ENCODE measurements around the gene TMEM208.

Gene TMEM208
- 18.6 to 34.5 (median 24.8) reads per million in 17 experiments for total RNA-seq

DNA sequence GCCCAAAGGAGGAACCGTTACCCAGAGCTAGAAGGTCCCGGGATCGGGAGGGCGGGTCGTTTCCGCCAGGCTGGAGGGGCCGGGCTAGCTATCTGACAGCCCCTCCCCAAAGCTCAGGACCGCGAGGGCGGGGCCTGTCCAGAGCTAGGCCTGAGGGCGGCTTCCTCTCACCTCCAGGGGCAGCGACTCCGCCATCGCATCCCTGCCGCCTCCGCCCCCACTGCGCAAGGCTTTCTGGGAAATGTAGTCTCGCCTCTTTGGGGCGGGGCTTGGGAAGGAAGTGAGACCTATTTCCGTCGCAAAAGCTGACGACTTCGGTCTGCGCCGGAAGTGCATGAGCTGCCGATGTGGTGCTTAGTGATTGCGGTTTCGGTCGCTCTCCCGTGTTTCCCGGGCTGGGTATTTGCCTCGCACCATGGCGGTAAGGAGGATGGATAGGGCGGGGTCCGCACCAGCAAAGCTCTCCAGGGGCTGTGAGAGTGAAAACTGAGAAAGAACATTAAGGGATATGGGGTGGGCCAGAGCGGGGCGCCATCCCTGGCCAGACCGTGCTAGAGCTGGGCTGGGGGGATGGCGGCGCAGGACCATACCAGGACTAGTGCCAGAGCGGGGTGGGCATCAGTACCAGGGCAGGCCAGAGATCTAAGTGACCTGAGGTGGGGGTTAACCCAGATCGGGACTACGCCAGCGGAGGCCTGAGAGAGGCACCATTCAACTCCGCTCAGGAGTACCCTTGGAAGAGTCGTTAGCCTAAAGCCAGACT is at the start of gene TMEM208:
Gene TMEM208, plus strand, starts transcription at position 327 of the 763 bp plus-strand sequence. Its CDS starts 89 bp downstream, at position 416.
- DNase-seq = peak; percentile 99

DNA sequence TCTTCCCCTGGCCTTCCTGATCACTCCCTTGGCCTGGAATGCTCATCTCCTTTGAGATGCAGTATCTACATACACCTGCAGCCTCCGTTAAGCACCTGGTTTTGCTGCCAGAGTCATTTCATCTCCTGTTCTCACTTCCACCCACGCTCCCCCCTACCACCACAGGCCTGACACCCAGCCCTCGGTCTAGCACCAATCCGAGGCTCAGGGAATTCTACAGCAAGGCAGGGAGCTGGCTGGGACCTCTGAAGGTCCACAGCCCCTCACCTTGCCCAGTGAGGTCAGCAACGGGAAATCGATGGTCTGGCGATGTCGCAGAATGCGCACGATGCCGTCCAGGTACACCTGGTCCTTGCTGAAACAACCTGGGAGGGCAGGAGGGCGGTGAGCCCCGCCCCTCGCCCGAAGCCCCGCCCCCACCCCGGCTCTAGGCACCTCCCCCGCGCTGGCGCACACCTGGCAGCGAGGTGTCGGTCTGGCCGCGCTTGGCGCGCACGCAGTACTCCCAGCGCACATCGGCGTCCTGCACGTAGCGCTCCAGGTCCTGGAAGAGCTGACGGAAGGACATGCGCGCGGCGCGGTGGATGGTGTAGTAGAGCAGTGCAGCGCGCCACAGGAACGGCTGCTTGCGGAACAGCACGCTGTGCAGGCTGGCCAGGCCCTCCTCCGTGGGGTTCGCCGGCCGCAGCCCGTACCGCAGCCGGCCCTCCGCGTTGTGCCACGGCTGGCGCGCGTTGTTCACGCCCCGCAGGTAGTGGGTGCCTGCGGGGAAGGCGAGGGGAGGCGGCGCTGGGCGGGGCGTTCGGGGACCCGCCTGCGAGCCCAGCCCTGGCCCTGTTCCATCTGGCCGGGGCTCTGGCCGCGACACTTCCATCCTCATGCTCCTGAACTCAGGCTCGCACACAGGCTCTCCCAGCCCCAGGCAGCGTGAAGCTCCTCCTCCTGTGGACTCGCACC is 48.9 kb upstream of the TMEM208 start:
- peak; percentile 51 to 81 (median 68) for DNase-seq

DNA sequence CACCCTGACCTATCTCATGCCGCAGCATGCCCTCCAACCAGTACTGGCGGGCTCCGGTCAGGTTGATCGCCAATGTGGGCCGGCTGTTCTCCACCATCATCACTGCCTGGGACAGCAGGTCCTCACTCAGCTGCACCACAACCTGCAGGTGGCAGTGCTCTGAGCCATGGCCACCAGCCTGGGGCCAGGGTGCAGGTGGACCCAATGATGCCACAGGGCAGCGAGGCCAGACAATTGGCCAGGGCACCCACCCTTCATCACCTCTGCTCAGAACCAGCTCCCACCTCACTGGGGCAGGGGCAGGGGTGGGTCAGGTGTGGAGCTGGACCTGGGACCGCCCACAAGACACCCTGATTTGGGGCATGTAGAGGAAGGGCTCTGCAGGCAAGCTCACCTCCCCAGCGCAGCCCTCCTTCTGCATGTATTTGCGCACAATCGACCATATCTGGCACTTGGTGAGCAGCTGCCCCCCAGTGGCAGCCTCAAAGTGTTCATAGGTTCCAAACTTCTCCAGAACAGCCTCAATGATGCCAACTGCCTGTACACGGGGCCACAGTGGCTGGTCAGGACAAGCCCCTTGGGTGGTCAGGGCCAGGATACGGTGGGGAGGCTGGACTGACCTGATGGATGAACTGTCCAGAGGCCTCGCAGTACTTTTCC is 47.4 kb upstream of the TMEM208 start:
- DNase-seq = no peak

DNA sequence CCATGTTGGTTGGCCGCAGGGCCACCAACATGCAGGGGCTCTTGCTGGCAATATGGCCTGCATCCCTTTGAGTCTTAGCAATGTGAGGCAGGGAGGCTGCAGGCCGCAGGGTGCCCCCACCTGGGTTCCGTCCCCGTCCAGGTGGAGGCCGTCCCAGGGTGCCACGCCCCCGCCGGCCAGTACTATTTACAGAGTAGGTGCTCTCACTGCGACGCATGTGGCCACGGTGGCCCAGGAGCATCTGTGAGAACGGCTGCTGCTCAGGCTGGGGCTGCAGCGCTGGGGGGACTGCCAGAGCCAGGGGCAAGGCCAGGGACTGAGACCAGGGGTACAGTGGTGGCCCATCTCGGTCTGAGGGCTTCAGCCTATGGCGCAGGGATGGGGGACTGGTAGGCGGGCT is 46.8 kb upstream of the TMEM208 start:
- DNase-seq = no peak

DNA sequence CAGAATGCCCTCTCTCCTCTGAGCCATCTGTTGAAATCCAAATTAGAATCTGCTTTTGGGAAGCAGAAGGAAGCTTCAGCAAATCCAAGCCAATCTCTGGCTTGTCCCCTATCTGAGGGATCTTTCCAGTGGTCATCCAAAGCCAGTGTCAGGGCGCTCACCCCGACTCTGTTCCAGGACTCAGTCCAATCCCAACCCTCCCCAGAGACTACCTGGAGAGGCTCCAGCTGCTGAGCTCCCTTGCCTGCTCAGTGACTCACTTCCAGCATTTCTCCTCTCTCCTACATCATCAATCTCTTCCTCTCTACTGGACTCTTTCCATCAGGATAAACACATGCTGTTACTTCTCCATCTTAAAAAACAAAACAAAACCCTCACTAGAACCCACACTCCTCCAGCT is 45.6 kb upstream of the TMEM208 start:
- peak in 2 of 4 experiments; percentile 29 to 47 for DNase-seq

DNA sequence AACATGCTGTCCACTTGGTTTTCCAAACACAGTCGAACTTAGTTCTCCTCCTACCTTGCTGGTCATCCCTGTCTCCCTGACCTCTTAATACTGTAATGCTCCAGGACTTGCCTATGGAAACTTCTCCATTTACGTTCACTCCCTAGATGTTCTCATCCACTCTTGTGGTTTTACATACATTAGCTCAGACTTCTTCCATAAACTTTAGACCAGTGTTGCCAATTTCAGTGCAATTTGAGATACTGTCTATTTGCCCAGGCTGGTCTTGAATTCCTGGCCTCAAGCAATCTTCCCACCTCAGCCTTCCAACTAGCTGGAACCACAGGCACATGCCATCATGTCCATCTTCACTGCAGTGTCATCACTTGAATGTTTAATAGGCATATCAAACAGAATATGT is 44.6 kb upstream of the TMEM208 start:
- DNase-seq = peak in 1 of 4 experiments; percentile 36

DNA sequence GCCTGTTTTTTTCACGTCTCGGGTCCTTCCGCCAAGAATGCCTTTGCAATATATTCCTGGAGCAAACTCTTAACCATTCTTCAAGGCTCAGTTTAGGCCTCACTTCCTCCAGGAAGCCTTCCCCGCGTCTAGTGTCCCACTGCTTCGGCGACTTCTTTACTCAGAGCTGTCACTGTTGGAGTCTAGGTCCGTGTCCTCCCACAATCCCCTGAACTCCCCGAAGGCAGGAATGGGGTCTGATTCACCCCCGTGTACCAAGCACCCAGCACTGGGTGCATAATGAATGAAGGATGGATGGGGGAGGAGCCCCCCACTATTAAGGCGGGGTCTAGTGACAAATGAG is 43.7 kb upstream of the TMEM208 start:
- DNase-seq = no peak

DNA sequence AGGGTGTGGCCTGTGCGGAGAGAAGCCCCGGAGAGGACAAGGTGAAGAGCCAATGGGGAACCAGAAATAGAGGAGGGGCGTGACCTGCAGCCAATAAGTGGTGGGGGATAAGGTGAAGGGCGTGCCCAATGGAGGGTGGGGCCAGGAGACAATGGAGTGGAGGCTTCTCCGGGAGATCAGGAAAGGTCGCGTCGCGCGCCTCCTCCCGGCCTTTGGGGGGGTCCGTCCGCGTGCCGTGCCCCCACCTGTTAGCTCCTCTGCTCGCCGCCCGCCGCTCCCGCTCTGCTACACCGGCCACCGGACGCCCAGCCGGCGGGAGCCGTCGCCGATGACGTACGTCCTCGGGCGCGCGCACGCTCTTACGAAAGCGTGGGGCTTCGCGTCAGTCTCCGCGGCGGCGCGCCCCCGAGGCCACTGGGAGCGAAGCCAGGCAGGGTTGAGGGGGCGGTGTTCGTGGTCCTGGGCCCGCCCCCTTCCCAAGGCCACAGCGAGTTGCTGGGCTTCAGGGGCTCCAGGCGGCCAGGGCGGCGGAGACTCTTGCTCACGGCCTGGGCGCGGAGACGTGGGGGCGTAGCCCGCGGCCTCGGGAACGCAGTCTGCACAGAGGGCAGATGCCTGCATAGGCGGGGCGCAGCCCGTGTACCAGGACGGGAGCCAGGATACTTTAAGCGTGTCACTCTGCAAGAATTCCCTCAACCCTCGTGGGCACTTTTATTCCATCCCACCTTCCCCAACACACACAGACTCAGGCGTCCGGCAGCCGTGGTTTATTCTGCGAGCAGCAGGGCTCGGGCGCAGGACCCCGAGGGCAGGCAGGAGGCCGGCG is 43.1 kb upstream of the TMEM208 start, which contains the start of gene MATCAP1:
Gene MATCAP1, minus strand, starts transcription at position 337 of the 826 bp plus-strand sequence. CDS start 3,353 bp downstream, outside the sequence.
- DNase-seq = peak; percentile 94 to 97 (median 96)

DNA sequence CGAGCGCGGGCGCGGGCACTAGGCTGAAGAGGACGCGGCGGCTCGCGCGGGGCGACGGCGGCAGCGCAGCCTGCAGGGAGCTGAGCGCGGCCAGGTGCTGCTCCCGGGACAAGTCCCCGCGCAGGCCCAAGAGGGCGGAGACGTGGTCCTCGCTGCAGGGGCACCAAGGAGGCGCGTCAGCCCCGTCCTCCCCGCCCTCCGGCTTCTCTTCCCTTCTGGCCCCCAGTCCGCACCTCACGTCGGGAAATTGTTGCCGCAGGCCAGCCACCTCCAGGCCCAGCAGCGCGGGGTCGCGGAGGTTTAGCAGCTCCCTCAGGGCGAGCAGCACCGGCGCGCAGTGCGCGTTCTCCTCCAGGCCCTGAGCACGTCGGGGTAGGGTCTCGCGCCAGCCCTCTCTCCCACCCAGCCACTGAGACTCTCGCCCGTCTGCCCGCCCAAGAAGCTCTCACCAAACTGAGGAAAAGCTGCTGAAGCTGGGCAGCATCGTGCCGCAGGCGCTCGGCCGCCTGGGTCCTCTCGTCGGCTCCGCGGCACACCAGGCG is 42.4 kb upstream of the TMEM208 start:
- no peak for DNase-seq

DNA sequence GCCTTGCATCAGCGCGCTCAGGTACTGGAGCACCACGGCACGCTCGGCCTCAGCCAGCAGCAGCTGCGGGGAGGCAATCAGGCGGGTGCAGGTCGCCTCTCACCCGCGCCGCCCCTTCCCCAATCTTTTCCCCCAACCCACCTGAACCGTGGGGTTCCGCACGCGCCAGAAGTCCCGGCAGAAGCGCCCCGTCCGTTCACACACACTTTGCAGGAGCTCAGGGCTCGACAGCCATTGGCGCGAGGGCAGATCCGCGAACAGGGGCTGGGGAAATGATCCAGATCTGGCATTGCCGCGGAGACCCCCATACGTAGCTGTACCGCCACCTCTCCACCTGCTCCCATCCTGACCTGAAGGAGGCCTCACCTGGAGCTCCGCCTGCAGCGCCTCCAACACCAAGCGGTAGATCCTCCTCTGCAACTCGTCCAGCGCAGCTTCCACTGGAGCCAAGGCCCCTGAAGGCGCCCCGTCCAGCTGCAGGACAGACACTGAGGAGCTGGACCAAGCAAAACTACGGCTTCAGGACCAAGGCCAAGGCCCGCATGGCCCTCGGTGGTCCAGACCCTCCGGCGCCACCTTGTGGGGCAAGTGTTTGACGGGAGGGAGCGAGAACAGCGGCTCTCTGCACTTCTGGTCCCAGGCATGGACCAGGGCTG is 41.8 kb upstream of the TMEM208 start:
- peak; percentile 94 to 96 (median 95) for DNase-seq

DNA sequence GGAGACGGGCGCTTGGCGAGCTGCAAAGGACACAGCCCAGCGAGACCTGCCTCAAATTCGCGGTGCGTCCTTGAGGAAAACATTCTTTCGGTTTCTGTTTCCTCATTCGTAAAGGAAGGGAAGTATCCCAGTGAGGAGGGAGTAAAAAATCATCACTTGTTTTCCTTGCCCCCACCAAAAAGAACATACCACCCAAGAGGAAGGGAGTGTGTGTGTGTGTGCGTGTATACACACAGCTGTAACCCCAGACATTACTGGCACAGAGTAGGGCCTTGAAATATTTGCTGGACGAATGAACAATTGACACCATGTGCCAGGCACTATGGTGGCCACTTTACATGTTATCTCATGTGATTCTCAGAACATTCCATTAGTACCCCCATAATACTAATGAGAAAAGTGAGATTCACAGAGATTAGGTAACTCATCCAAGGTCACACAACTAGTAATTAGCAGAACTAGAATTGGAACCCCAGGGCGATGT is 41.2 kb upstream of the TMEM208 start:
- DNase-seq = no peak

DNA sequence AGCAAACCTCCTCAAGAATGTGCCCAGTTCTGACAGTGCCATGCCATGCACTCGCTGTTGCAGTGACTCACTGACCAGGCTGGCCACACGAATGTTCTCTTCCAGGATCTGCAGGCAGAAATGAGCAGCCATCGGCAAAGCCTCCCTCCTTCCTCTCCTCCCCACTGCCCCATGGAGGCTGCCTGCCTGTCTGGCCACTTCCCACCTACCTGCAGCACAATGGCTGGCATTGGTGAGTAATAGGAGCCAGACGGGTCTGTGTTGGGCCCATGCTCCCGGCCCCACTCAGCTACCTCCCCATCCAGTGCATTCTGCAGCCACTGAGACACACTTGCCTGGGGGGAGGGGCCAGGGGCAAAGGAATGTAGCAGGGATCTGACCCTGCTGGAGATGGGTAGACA is 40.4 kb upstream of the TMEM208 start:
- no peak for DNase-seq

DNA sequence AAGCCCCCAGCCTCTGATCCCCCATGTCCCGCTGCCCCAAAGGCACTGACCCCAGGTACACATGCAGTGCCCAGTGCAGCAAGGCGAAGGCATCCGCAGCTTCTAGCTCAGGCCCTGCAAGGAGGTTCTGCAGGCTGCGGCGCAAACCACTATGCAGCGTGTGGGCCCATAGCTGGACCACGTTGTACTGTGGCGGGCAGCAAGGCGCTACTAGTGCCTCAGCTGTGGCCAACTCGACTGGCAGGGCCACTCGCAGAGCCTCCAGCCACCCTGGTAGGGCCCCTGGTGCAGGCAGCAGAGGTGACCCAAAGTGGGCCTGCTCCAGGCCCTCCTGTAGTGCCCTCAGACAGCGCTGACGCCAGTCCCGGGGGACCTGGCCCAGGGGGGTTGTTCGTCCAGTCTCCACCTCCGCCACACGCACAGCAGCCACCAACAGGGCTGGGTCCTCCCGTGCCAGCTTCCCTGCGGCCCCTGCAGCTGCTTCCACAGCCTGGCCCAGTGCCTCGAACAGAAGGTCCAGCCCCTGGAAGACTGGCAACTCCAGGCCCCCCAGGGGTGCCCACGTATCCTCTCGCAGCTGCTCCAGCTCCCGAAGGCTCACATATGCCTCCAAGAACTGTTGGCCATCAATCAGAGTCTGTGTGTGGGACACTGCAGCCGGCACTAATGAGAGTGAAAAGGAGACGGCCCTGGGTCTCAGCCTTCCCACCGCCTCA is 39.6 kb upstream of the TMEM208 start:
- no peak for DNase-seq

DNA sequence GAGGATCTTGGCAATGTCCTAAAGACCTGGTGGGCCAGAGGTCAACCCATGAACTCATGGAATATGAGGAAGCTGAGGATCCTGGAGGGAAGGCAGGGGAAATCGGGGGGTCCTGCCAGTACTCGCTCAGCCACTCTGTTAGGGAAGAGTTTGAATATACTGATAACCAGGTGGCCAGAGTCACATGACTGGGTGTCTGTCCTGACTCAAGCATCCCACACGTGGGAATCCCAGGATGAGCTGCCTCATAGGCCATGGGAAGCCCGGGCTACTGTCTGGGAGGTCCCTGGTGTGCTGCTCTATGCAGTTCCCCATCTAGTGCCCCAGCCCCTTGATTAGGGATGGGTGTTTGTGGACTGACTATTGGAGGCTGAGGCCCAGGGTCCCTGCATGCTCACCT is 38.6 kb upstream of the TMEM208 start:
- DNase-seq = no peak

DNA sequence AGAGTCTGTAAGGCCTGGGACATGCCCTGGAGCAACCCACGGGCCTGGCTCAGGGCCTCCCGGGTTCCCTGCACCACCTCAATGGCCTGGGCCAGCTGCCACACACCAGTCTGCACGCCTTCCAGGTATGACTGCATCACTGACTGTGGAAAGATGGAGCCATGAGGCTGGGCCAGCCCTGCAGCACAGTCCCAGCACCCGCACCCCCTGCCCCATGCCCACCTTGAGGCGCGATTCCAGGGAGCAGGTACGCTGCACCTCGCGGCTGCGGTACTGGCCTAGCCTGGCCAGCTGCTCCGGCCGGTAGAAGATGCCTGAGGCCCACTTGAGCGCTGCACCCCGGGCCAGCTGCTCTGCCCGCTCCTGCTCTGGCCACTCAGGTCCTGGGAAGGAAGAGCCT is 38.1 kb upstream of the TMEM208 start:
- no peak for DNase-seq

DNA sequence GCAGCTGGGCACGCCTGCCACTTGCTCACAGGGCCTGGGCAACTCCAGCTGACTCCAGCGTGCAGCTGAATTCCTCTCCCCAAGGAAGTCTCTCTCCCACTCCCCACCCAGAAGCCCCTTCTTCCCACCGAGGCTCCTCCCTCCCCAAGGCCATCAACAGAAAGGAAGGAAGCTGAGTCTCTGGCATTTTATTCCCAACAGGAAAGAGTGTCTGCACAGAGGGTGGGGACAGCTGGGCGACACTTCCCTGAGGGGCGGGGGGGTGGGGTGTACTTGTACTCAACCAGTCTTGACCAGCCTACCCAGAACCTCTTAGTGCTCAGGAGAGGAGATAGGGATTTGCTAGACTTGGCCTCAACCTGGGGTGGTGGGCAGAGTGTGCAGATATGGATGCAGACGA is 36.9 kb upstream of the TMEM208 start, which contains the start of gene EXOC3L1:
Gene EXOC3L1, minus strand, starts transcription at position 96 of the 400 bp plus-strand sequence. CDS start 460 bp downstream, outside the sequence.
- no peak for DNase-seq

DNA sequence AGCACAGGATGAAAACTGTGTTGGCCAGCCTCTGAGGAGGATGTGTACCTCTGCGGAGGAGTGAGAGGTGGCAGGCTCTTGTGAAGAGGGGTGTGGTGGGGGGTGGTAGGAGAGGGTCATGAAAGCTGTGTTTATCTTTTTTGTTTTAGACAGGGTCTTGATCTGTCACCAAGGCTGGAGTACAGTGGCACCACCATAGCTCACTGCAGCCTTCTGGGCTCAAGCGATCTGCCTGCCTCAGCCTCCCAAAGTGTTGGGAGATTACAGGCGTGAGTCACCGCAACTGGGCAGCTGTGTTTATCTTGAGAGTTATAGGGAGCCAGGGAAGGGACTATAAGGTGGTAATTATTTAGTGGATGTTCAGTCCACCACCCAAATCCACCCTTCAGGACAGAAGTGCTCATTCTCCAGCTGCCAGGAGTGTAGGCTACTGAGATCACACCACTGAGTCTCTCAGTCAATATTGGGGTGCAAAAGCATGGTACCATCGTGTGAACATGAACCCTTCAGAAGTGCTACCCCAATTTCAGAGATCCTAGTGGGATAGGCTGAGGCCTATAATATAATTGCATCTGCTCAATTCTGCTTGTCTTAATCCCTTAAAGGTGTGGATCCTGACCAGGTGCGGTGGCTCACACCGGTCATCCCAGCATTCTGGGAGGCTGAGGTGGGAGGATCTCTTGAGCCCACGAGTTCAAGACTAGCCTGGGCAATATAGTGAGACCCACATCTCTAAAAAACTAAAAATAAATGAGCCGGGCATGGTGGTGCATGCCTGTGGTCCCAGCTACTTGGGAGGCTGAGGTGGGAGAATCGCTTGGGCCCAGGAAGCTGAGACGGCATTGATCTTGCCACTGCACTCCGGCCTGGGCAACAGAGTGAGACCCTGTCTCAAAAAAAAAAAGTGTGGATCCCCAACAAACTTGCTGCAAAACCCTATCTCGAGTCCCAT is 36.2 kb upstream of the TMEM208 start:
- DNase-seq = no peak

DNA sequence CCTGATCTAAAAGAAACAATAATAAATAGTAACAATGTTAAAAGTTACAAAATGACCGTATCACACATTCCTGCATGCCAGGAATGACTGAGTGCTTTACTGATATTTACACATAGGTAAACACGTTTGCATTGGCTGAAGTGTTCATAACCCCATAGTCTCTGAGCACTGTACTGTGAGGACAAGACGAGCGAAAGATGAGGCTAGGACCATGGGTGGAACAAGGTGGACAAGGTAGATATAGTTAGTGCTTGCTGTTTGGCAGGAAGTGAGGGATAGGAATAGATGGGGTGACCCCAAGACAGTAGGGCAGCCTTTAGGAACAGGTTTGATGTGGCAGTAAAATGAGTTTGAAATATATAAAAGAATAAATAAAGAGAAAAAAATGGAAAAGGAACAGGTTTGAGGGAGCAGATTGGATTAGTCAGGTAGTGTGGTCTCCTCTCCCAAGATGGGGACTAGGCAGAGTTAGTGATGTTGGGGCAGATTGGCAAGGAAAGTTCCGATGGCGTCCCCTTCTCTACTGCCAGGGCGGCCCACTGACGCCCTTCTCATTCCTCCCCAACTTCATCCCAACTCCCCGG is 35.4 kb upstream of the TMEM208 start:
- DNase-seq = no peak
